ENCODE data around the gene GINS2.

DNA sequence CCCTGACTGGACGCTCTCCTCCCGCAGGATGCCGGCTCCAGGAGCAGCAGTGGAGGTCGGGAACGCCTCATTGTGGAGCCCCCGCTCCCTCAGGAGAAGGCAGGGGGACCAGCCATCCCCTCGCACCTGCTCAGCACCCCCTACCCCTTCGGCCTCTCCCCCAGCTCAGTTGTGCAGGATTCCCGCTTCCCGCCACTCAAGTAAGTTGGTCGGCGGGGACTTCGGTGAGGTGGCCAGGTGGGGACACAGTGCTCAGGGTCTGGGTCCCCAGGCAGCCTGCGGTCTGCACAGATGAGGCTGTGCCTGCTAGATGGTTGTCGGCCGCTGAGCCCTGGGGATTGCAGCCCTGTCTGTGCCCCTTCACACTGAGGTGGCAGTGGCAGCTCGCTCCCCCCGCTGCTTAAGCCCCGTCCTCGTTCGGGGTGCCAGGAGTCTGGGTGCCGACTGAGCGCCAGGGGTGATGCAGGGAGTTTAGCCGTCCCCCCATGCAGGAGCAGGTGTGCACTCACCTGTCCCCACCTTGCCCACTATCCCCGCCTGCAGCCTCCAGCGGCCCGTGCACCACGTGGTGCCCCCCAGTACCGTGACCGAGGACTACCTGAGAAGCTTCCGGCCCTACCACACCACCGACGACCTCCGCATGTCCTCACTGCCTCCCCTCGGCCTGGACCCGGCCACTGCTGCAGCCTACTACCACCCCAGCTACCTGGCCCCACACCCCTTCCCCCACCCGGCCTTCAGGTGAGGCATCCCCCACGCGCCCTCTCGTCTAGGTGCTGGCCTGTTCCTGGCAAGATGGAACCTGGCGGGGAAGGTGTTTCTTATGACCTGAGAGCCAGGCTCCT lies 34.3 kb downstream of the GINS2 start:
- no peak for TF ChIP-seq CREB1 (CRISPR knock-in tag; IDR thresholded peaks at IDR 0.05; ENCODE audit: low read depth)
- TF ChIP-seq, protein P1, sequence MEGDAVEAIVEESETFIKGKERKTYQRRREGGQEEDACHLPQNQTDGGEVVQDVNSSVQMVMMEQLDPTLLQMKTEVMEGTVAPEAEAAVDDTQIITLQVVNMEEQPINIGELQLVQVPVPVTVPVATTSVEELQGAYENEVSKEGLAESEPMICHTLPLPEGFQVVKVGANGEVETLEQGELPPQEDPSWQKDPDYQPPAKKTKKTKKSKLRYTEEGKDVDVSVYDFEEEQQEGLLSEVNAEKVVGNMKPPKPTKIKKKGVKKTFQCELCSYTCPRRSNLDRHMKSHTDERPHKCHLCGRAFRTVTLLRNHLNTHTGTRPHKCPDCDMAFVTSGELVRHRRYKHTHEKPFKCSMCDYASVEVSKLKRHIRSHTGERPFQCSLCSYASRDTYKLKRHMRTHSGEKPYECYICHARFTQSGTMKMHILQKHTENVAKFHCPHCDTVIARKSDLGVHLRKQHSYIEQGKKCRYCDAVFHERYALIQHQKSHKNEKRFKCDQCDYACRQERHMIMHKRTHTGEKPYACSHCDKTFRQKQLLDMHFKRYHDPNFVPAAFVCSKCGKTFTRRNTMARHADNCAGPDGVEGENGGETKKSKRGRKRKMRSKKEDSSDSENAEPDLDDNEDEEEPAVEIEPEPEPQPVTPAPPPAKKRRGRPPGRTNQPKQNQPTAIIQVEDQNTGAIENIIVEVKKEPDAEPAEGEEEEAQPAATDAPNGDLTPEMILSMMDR (conservative IDR thresholded peaks at IDR 0.05; ENCODE audit: low read depth in 2 of 2): no peak
- no peak for TF ChIP-seq STAT1 (IDR thresholded peaks at IDR 0.05; ENCODE audit: unreplicated experiment)
- no peak for TF ChIP-seq ZNF331 (CRISPR knock-in tag; IDR thresholded peaks at IDR 0.05; ENCODE audit: low read depth)
- TF ChIP-seq POLR2AphosphoS5 (IDR thresholded peaks at IDR 0.05; ENCODE audit: low read depth): no peak
- TF ChIP-seq EZH2 (IDR thresholded peaks at IDR 0.05; ENCODE audit: low read depth, unreplicated experiment): no peak
- TF ChIP-seq, protein P2, sequence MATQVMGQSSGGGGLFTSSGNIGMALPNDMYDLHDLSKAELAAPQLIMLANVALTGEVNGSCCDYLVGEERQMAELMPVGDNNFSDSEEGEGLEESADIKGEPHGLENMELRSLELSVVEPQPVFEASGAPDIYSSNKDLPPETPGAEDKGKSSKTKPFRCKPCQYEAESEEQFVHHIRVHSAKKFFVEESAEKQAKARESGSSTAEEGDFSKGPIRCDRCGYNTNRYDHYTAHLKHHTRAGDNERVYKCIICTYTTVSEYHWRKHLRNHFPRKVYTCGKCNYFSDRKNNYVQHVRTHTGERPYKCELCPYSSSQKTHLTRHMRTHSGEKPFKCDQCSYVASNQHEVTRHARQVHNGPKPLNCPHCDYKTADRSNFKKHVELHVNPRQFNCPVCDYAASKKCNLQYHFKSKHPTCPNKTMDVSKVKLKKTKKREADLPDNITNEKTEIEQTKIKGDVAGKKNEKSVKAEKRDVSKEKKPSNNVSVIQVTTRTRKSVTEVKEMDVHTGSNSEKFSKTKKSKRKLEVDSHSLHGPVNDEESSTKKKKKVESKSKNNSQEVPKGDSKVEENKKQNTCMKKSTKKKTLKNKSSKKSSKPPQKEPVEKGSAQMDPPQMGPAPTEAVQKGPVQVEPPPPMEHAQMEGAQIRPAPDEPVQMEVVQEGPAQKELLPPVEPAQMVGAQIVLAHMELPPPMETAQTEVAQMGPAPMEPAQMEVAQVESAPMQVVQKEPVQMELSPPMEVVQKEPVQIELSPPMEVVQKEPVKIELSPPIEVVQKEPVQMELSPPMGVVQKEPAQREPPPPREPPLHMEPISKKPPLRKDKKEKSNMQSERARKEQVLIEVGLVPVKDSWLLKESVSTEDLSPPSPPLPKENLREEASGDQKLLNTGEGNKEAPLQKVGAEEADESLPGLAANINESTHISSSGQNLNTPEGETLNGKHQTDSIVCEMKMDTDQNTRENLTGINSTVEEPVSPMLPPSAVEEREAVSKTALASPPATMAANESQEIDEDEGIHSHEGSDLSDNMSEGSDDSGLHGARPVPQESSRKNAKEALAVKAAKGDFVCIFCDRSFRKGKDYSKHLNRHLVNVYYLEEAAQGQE (IDR thresholded peaks at IDR 0.05; ENCODE audit: unreplicated experiment): no peak
- no peak for TF ChIP-seq JUNB (IDR thresholded peaks at IDR 0.05; ENCODE audit: unreplicated experiment)
- TF ChIP-seq NANOG (IDR thresholded peaks at IDR 0.05; ENCODE audit: borderline replicate concordance): no peak
- no peak for TF ChIP-seq ZNF114 (CRISPR knock-in tag; IDR thresholded peaks at IDR 0.05)
- no peak for TF ChIP-seq EZH2phosphoT487 (IDR thresholded peaks at IDR 0.05; ENCODE audit: unreplicated experiment)
- TF ChIP-seq, protein P3, sequence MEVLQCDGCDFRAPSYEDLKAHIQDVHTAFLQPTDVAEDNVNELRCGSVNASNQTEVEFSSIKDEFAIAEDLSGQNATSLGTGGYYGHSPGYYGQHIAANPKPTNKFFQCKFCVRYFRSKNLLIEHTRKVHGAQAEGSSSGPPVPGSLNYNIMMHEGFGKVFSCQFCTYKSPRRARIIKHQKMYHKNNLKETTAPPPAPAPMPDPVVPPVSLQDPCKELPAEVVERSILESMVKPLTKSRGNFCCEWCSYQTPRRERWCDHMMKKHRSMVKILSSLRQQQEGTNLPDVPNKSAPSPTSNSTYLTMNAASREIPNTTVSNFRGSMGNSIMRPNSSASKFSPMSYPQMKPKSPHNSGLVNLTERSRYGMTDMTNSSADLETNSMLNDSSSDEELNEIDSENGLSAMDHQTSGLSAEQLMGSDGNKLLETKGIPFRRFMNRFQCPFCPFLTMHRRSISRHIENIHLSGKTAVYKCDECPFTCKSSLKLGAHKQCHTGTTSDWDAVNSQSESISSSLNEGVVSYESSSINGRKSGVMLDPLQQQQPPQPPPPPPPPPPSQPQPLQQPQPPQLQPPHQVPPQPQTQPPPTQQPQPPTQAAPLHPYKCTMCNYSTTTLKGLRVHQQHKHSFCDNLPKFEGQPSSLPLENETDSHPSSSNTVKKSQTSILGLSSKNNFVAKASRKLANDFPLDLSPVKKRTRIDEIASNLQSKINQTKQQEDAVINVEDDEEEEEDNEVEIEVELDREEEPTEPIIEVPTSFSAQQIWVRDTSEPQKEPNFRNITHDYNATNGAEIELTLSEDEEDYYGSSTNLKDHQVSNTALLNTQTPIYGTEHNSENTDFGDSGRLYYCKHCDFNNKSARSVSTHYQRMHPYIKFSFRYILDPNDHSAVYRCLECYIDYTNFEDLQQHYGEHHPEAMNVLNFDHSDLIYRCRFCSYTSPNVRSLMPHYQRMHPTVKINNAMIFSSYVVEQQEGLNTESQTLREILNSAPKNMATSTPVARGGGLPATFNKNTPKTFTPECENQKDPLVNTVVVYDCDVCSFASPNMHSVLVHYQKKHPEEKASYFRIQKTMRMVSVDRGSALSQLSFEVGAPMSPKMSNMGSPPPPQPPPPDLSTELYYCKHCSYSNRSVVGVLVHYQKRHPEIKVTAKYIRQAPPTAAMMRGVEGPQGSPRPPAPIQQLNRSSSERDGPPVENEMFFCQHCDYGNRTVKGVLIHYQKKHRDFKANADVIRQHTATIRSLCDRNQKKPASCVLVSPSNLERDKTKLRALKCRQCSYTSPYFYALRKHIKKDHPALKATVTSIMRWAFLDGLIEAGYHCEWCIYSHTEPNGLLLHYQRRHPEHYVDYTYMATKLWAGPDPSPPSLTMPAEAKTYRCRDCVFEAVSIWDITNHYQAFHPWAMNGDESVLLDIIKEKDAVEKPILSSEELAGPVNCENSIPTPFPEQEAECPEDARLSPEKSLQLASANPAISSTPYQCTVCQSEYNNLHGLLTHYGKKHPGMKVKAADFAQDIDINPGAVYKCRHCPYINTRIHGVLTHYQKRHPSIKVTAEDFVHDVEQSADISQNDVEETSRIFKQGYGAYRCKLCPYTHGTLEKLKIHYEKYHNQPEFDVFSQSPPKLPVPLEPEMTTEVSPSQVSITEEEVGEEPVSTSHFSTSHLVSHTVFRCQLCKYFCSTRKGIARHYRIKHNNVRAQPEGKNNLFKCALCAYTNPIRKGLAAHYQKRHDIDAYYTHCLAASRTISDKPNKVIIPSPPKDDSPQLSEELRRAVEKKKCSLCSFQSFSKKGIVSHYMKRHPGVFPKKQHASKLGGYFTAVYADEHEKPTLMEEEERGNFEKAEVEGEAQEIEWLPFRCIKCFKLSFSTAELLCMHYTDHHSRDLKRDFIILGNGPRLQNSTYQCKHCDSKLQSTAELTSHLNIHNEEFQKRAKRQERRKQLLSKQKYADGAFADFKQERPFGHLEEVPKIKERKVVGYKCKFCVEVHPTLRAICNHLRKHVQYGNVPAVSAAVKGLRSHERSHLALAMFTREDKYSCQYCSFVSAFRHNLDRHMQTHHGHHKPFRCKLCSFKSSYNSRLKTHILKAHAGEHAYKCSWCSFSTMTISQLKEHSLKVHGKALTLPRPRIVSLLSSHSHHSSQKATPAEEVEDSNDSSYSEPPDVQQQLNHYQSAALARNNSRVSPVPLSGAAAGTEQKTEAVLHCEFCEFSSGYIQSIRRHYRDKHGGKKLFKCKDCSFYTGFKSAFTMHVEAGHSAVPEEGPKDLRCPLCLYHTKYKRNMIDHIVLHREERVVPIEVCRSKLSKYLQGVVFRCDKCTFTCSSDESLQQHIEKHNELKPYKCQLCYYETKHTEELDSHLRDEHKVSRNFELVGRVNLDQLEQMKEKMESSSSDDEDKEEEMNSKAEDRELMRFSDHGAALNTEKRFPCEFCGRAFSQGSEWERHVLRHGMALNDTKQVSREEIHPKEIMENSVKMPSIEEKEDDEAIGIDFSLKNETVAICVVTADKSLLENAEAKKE (CRISPR knock-in tag; IDR thresholded peaks at IDR 0.05): no peak
- TF ChIP-seq, protein P4, sequence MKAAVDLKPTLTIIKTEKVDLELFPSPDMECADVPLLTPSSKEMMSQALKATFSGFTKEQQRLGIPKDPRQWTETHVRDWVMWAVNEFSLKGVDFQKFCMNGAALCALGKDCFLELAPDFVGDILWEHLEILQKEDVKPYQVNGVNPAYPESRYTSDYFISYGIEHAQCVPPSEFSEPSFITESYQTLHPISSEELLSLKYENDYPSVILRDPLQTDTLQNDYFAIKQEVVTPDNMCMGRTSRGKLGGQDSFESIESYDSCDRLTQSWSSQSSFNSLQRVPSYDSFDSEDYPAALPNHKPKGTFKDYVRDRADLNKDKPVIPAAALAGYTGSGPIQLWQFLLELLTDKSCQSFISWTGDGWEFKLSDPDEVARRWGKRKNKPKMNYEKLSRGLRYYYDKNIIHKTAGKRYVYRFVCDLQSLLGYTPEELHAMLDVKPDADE (IDR thresholded peaks at IDR 0.05): no peak
